Breast epithelium (tissue), 4 donors: Measurements from ENCODE around the gene TIMM44. TPM values are rescaled to one million over a fixed set of nuclear protein-coding genes. Genes with fewer than 3 reads are reported as not detected.

Experiments used
- DNase-seq, 2 donors: peaks; one replicate each; pipeline ENCODE4 v3.0.0-alpha.2; 2019; ENCODE audit warnings: low spot score in 2 of 2
- H3K27ac ChIP-seq, 2 donors: fragments of 200-600 bp; sonication (generic) in 1 of 2; one replicate each; pipeline ENCODE4 v1.5.1; 2016 to 2019; ENCODE audit warnings: mild to moderate bottlenecking in 1 of 2
- H3K27me3 ChIP-seq, 2 donors: fragments of 200-600 bp; sonication (generic) in 1 of 2; one replicate each; pipeline versions ENCODE4 v1.5.1 to v1.6.0; 2017 to 2019; ENCODE audit warnings: control low read depth in 1 of 2, mild to moderate bottlenecking in 1 of 2
- H3K36me3 ChIP-seq: fragments of 200-600 bp; one replicate; pipeline ENCODE4 v1.5.1; 2019
- H3K4me1 ChIP-seq, 2 donors: fragments of 200-600 bp; sonication (generic); one replicate each; pipeline ENCODE4 v1.5.1; 2016 to 2019; ENCODE audit warnings: control low read depth in 1 of 2
- H3K4me3 ChIP-seq, 3 donors: fragments of 200-600 bp; sonication (generic); 1 replicate in 2 of 3; 2 replicates in 1 of 3; pipeline ENCODE4 v1.5.1; 2016 to 2019; ENCODE audit warnings: mild to moderate bottlenecking in 3 of 3, moderate library complexity in 2 of 3
- H3K9me3 ChIP-seq, 2 donors: fragments of 200-600 bp; sonication (generic) in 1 of 2; one replicate each; pipeline ENCODE4 v1.5.1; 2016 to 2019; ENCODE audit warnings: control low read depth in 1 of 2
- POLR2A ChIP-seq: fragments of 450-650 bp; IDR thresholded peaks from one replicate; pipeline ENCODE4 v1.6.1; 2016; ENCODE audit warnings: antibody characterized with exemption, mild to moderate bottlenecking, moderate library complexity
- POLR2AphosphoS5 ChIP-seq, 3 donors: sonication (generic); formaldehyde crosslinking; IDR thresholded peaks; one replicate each; pipeline ENCODE4 v1.6.1; 2017; ENCODE audit warnings: antibody characterized with exemption in 3 of 3
- intact Hi-C: fragments of 100-400 bp; cut with DNase I; formaldehyde crosslinking; loops from one replicate; pipeline ENCODE4 v1.15.1; 2023; ENCODE audit warnings: low total_unique reads
- total RNA-seq, 3 donors: library from RNA; depleted of rRNA; stranded (reverse); fragments of >200 nt; gene quantifications; one replicate each; pipeline ENCODE4 v1.1.0, GENCODE V29; 2016
- TF ChIP-seq, protein P1 (sequence below), 3 donors: fragments of 450-650 bp; IDR thresholded peaks; one replicate each; pipeline ENCODE4 v1.5.1; 2016 to 2017; ENCODE audit warnings: antibody characterized with exemption in 3 of 3, mild to moderate bottlenecking in 3 of 3, moderate library complexity in 3 of 3

The TIMM44 gene
- total RNA-seq, 3 donors from 2014 or later = 29.3 to 59.6 (median 57.8) TPM

- H3K27ac ChIP-seq = peak overlapping the region; percentile 62 to 92
- TF ChIP-seq POLR2A (no peak), POLR2AphosphoS5 (IDR thresholded peaks at IDR 0.05) (no peak)
- TF ChIP-seq, protein P1, sequence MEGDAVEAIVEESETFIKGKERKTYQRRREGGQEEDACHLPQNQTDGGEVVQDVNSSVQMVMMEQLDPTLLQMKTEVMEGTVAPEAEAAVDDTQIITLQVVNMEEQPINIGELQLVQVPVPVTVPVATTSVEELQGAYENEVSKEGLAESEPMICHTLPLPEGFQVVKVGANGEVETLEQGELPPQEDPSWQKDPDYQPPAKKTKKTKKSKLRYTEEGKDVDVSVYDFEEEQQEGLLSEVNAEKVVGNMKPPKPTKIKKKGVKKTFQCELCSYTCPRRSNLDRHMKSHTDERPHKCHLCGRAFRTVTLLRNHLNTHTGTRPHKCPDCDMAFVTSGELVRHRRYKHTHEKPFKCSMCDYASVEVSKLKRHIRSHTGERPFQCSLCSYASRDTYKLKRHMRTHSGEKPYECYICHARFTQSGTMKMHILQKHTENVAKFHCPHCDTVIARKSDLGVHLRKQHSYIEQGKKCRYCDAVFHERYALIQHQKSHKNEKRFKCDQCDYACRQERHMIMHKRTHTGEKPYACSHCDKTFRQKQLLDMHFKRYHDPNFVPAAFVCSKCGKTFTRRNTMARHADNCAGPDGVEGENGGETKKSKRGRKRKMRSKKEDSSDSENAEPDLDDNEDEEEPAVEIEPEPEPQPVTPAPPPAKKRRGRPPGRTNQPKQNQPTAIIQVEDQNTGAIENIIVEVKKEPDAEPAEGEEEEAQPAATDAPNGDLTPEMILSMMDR (IDR thresholded peaks at IDR 0.05) = no peak
- H3K9me3 ChIP-seq = no peaks in the 10 kb centered on the region
- H3K36me3 ChIP-seq = no peaks in the 10 kb centered on the region
- intact Hi-C loops = loop anchor here (5.0 kb wide), 1 partner anchor 48 kb away; no protein-coding TSS in a partner anchor
- no peak for DNase-seq
- no peak overlapping the region for H3K4me3 ChIP-seq
- no peaks in the 10 kb centered on the region for H3K27me3 ChIP-seq
- peaks cover 10 to 18% of the 10 kb centered on the region in 2 donors for H3K4me1 ChIP-seq
Observed at GRCh38 chr19:7900401-7900870, 43.0 kb downstream of the TIMM44 start.

DNA sequence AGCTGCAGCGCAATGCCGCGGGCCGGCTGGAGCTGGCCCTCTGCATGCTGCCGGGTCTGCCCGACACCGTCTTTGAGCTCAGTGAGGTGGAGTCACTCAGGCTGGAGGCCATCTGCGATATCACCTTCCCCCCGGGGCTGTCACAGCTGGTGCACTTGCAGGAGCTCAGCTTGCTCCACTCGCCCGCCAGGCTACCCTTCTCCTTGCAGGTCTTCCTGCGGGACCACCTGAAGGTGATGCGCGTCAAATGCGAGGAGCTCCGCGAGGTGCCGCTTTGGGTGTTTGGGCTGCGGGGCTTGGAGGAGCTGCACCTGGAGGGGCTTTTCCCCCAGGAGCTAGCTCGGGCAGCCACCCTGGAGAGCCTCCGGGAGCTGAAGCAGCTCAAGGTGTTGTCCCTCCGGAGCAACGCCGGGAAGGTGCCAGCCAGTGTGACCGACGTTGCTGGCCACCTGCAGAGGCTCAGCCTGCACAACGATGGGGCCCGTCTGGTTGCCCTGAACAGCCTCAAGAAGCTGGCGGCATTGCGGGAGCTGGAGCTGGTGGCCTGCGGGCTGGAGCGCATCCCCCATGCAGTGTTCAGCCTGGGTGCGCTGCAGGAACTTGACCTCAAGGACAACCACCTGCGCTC, 43.6 kb downstream of the TIMM44 start:
- H3K4me1 ChIP-seq = peaks cover 4 to 14% of the 10 kb centered on the region in 2 donors
- no peak for DNase-seq
- no peaks in the 10 kb centered on the region for H3K27me3 ChIP-seq
- TF ChIP-seq, protein P1 (IDR thresholded peaks at IDR 0.05) = no peak
- no peak for TF ChIP-seq POLR2A
- TF ChIP-seq POLR2AphosphoS5 (IDR thresholded peaks at IDR 0.05) = no peak
- H3K9me3 ChIP-seq = no peaks in the 10 kb centered on the region
- no peaks in the 10 kb centered on the region for H3K36me3 ChIP-seq
- peak overlapping the region in 1 of 2 donors; percentile 62 for H3K27ac ChIP-seq
- intact Hi-C loops = loop anchor here (5.0 kb wide), 1 partner anchor 48 kb away; no protein-coding TSS in a partner anchor
- no peak overlapping the region for H3K4me3 ChIP-seq

DNA sequence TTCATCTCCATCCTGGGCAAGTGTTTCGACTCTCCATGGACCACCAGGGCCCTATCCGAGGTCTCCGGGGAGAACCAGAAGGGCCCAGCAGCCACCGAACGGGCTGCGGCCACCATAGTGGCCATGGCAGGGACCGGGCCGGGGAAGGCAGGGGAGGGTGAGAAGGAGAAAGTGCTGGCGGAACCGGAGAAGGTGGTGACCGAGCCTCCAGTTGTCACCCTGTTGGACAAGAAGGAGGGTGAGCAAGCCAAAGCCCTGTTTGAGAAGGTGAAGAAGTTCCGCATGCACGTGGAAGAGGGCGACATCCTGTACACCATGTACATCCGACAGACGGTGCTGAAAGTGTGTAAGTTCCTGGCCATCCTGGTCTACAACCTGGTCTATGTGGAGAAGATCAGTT, 44.5 kb downstream of the TIMM44 start:
- DNase-seq = no peak
- intact Hi-C loops = no loop called here
- Histone ChIP-seq H3K27ac (no peak overlapping the region), H3K4me3 (no peak overlapping the region), H3K9me3 (no peaks in the 10 kb centered on the region), H3K36me3 (no peaks in the 10 kb centered on the region), H3K4me1 (peaks cover 0 to 10% of the 10 kb centered on the region in 2 donors), H3K27me3 (no peaks in the 10 kb centered on the region)
- no peak for TF ChIP-seq POLR2A
- TF ChIP-seq, protein P1 (IDR thresholded peaks at IDR 0.05) = no peak
- no peak for TF ChIP-seq POLR2AphosphoS5 (IDR thresholded peaks at IDR 0.05)

DNA sequence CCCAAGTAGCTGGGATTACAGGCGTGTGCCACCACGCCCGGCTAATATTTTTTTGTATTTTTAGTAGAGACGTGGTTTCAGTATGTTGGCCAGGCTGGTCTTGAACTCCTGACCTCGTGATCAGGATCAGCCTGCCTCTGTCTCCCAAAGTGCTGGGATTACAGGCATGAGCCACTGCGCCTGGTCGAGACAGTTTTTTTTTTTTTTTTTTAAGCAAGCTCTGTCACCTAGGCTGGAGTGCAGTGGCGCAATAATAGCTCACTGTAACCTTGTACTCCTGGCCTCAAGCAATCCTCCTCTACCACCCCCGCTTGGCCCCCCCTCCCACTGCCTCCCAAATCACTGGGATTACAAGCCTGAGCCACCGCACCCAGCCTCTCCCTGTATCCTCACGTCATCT, 46.2 kb downstream of the TIMM44 start:
- Histone ChIP-seq H3K4me3 (no peak overlapping the region), H3K4me1 (no peaks in the 10 kb centered on the region), H3K27ac (no peak overlapping the region), H3K36me3 (no peaks in the 10 kb centered on the region), H3K27me3 (no peaks in the 10 kb centered on the region), H3K9me3 (no peaks in the 10 kb centered on the region)
- DNase-seq = no peak
- TF ChIP-seq POLR2AphosphoS5 (IDR thresholded peaks at IDR 0.05) (no peak), POLR2A (no peak)
- TF ChIP-seq, protein P1 (IDR thresholded peaks at IDR 0.05) = no peak
- intact Hi-C loops = no loop called here

DNA sequence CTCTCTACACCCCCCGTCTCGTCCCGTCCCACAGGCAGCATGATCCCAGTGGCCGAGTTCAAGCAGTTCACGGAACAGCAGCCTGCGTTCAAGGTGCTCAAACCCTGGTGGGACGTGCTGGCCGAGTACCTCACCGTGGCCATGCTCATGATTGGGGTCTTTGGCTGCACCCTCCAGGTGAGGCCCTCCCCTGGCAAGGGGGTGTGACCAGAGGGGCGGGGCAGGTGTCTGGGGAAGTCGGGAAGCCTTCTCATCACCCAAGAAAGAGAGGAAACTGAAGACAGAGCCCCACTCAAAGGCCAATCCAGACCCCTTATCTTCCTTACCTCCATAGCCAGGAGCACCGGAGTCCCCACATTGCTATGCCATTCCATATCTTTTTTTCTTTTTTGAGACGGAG, 47.9 kb downstream of the TIMM44 start:
- Histone ChIP-seq H3K27ac (peak overlapping the region; percentile 83 to 84), H3K27me3 (no peaks in the 10 kb centered on the region), H3K36me3 (no peaks in the 10 kb centered on the region), H3K4me1 (no peaks in the 10 kb centered on the region), H3K9me3 (no peaks in the 10 kb centered on the region), H3K4me3 (no peak overlapping the region)
- TF ChIP-seq POLR2A (no peak), POLR2AphosphoS5 (IDR thresholded peaks at IDR 0.05) (no peak)
- TF ChIP-seq, protein P1 (IDR thresholded peaks at IDR 0.05) = no peak
- no peak for DNase-seq
- intact Hi-C loops = no loop called here
